A673 (cell line): Measurements from ENCODE around the gene ARHGEF28. TPM values are rescaled to one million over a fixed set of nuclear protein-coding genes. Genes with fewer than 3 reads are reported as not detected.
A peak's percentile ranks its signal among the peaks of the same experiment; 100 is the strongest.

Source experiments
- BruUV-seq: library from RNA; stranded (reverse); fragments of 400-500 nt; replicated peaks from 2 replicates; lab custom pipeline; 2021; lab: Mats Ljungman, UMichigan
- CTCF ChIA-PET: fragments of 300-600 bp; sonication (Branson Sonifier 250); formaldehyde crosslinking; loops from one replicate; lab custom pipeline; 2022; ENCODE audit warnings: antibody characterized with exemption; lab: Charles Lee
- POLR2A ChIA-PET: fragments of 300-600 bp; sonication (Branson Sonifier 250); formaldehyde crosslinking; loops from one replicate; lab custom pipeline; 2022; ENCODE audit warnings: antibody characterized with exemption; ENCODE audit not compliant: low non-redundant PET; lab: Charles Lee
- DNase-seq: peaks from one replicate; pipeline ENCODE4 v3.0.0-alpha.2; 2015; ENCODE audit warnings: low spot score
- H3K27ac ChIP-seq: fragments of 200-600 bp; sonication (generic); 2 replicates; pipeline ENCODE4 v1.5.1; 2016; ENCODE audit warnings: mixed run types, low read depth, mild to moderate bottlenecking, mixed read lengths, antibody characterized with exemption, low read length; ENCODE audit not compliant: poor library complexity, severe bottlenecking
- H3K27me3 ChIP-seq: fragments of 200-600 bp; sonication (generic); replicated peaks from 2 replicates; pipeline ENCODE4 v1.6.1; 2017; ENCODE audit warnings: mixed run types, low read depth, mild to moderate bottlenecking, mixed read lengths, antibody characterized with exemption, low read length; ENCODE audit not compliant: insufficient read depth, poor library complexity
- H3K36me3 ChIP-seq: fragments of 200-600 bp; sonication (generic); 2 replicates; pipeline ENCODE4 v1.6.1; 2016; ENCODE audit warnings: mixed run types, mild to moderate bottlenecking, mixed read lengths, antibody characterized with exemption, low read length; ENCODE audit not compliant: insufficient read depth, poor library complexity, severe bottlenecking
- H3K4me1 ChIP-seq: fragments of 200-600 bp; sonication (generic); 2 replicates; pipeline ENCODE4 v1.6.1; 2017; ENCODE audit warnings: mixed run types, mild to moderate bottlenecking, mixed read lengths, antibody characterized with exemption, low read length; ENCODE audit not compliant: insufficient read depth, poor library complexity, severe bottlenecking
- H3K4me3 ChIP-seq: fragments of 200-600 bp; sonication (generic); 2 replicates; pipeline ENCODE4 v1.5.1; 2016; ENCODE audit warnings: low read depth, mixed run types, mild to moderate bottlenecking, mixed read lengths, low read length; ENCODE audit not compliant: poor library complexity, severe bottlenecking
- H3K9me3 ChIP-seq: fragments of 200-600 bp; sonication (generic); 2 replicates; pipeline ENCODE4 v1.6.1; 2016; ENCODE audit warnings: mixed run types, low read depth, mild to moderate bottlenecking, mixed read lengths, antibody characterized with exemption, low read length; ENCODE audit not compliant: poor library complexity, severe bottlenecking
- CTCF ChIP-seq: fragments of 300-800, 200-600 bp; sonication (generic); conservative IDR thresholded peaks from 2 replicates; pipeline ENCODE4 v1.5.1; 2017; ENCODE audit warnings: low read depth, mild to moderate bottlenecking, antibody characterized with exemption, low read length, moderate library complexity, mixed read lengths
- EZH2 ChIP-seq: fragments of 200-600 bp; sonication (generic); IDR thresholded peaks from 2 replicates; pipeline ENCODE4 v1.6.1; 2017; ENCODE audit warnings: borderline replicate concordance, low read depth, mild to moderate bottlenecking, mixed read lengths, antibody characterized with exemption, low read length; ENCODE audit not compliant: poor library complexity, severe bottlenecking
- intact Hi-C: fragments of 100-400 bp; cut with micrococcal nuclease; formaldehyde crosslinking; loops from one replicate; pipeline ENCODE4 v1.10.0; 2022; ENCODE audit not compliant: unreplicated experiment
- total RNA-seq: library from RNA; stranded (reverse); gene quantifications from 2 replicates; pipeline ENCODE4 v1.2.3, GENCODE V29; 2021

ARHGEF28 gene
- total RNA-seq, 1 experiment from 2014 or later: 3.4 TPM

GRCh38 chr5:73624888-73625287 is 1.1 kb upstream of the ARHGEF28 start:
- intact Hi-C loops: no loop called here
- Histone ChIP-seq H3K27ac (no peak overlapping the region), H3K9me3 (no peaks in the 10 kb centered on the region), H3K4me1 (no peaks in the 10 kb centered on the region), H3K27me3 (peaks cover 36% of the 10 kb centered on the region), H3K36me3 (no peaks in the 10 kb centered on the region), H3K4me3 (no peak overlapping the region)
- BruUV-seq: no TSS peak
- DNase-seq: no peak
- POLR2A ChIA-PET: interaction anchor here (0.7 kb wide), 1 partner anchor 68 kb away, joined by 10 read pairs; no protein-coding TSS in a partner anchor
- TF ChIP-seq CTCF: no peak
- TF ChIP-seq EZH2: no peak
- CTCF ChIA-PET: interaction anchor here (0.7 kb wide), 1 partner anchor 9 kb away, joined by 3 read pairs; no protein-coding TSS in a partner anchor

GRCh38 chr5:73625372-73625943 is 538 bp upstream of the ARHGEF28 start:
- H3K4me3 ChIP-seq: peak overlapping the region; percentile 55
- DNase-seq: peak; percentile 9
- ChIA-PET POLR2A (interaction anchor here (0.7 kb wide), 1 partner anchor 330 kb away, joined by 6 read pairs; no protein-coding TSS in a partner anchor), CTCF (interaction anchor here (0.7 kb wide), 1 partner anchor 9 kb away, joined by 3 read pairs; no protein-coding TSS in a partner anchor)
- H3K9me3 ChIP-seq: no peaks in the 10 kb centered on the region
- BruUV-seq: no TSS peak
- no peak overlapping the region for H3K27ac ChIP-seq
- intact Hi-C loops: no loop called here
- no peaks in the 10 kb centered on the region for H3K36me3 ChIP-seq
- H3K27me3 ChIP-seq: peaks cover 39% of the 10 kb centered on the region
- TF ChIP-seq EZH2: no peak
- no peak for TF ChIP-seq CTCF
- no peaks in the 10 kb centered on the region for H3K4me1 ChIP-seq

GRCh38 chr5:73626814-73627313 is 868 bp downstream of the ARHGEF28 start:
- POLR2A ChIA-PET: no interaction called here
- CTCF ChIA-PET: no interaction called here
- TF ChIP-seq EZH2 (no peak), CTCF (no peak)
- no peaks in the 10 kb centered on the region for H3K4me1 ChIP-seq
- H3K4me3 ChIP-seq: peak overlapping the region; percentile 55
- peaks cover 39% of the 10 kb centered on the region for H3K27me3 ChIP-seq
- no peaks in the 10 kb centered on the region for H3K36me3 ChIP-seq
- H3K9me3 ChIP-seq: no peaks in the 10 kb centered on the region
- no peak overlapping the region for H3K27ac ChIP-seq
- intact Hi-C loops: no loop called here
- no peak for DNase-seq
- no TSS peak for BruUV-seq
